Parietal lobe (tissue), 1 donor: Measurements from ENCODE around the gene SCGB1A1. TPM values are rescaled to one million over a fixed set of nuclear protein-coding genes. Genes with fewer than 3 reads are reported as not detected.

ENCODE experiments used
- total RNA-seq: library from RNA; depleted of rRNA; stranded (reverse); fragments of >200 nt; gene quantifications from one replicate; pipeline ENCODE4 v1.2.3, GENCODE V29; 2014

Gene SCGB1A1
- not detected for total RNA-seq

GRCh38 chr11:62418733-62419132 lies at the start of gene SCGB1A1:
TSS of gene SCGB1A1 (plus strand) at chr11:62419033. CDS start at chr11:62419096, 63 bp downstream.

Other genes with a start within 250 kb of the SCGB1A1 start
- not detected for gene SCGB1D1, start 228.8 kb upstream of the SCGB1A1 start, total RNA-seq
- not detected for gene SCGB2A1, start 210.4 kb upstream of the SCGB1A1 start, total RNA-seq
- gene SCGB1D2, start 176.8 kb upstream of the SCGB1A1 start, total RNA-seq = not detected
- gene SCGB2A2, start 148.9 kb upstream of the SCGB1A1 start, total RNA-seq = not detected
- not detected for gene SCGB1D4, start 120.0 kb upstream of the SCGB1A1 start, total RNA-seq
- 52.9 TPM for gene ASRGL1, start 81.6 kb upstream of the SCGB1A1 start, total RNA-seq
- gene AHNAK, start 127.8 kb downstream of the SCGB1A1 start, total RNA-seq = 13.5 TPM
- 1,400 TPM for gene EEF1G, start 154.9 kb downstream of the SCGB1A1 start, total RNA-seq
- 7.5 TPM for gene TUT1, start 172.5 kb downstream of the SCGB1A1 start, total RNA-seq
- 139 TPM for gene MTA2, start 182.8 kb downstream of the SCGB1A1 start, total RNA-seq
- 5.9 TPM for gene EML3, start 193.7 kb downstream of the SCGB1A1 start, total RNA-seq
- gene ROM1, start 194.2 kb downstream of the SCGB1A1 start, total RNA-seq = 0.94 TPM
- 22.5 TPM for gene B3GAT3, start 203.0 kb downstream of the SCGB1A1 start, total RNA-seq
- gene GANAB, start 227.6 kb downstream of the SCGB1A1 start, total RNA-seq = 64.8 TPM
- 16.3 TPM for gene INTS5, start 234.3 kb downstream of the SCGB1A1 start, total RNA-seq
- 19.7 TPM for gene C11orf98, start 246.2 kb downstream of the SCGB1A1 start, total RNA-seq
- 8.8 TPM for gene CSKMT, start 246.3 kb downstream of the SCGB1A1 start, total RNA-seq